ENCODE measurements around the gene POLE.

- TF ChIP-seq, protein P1, sequence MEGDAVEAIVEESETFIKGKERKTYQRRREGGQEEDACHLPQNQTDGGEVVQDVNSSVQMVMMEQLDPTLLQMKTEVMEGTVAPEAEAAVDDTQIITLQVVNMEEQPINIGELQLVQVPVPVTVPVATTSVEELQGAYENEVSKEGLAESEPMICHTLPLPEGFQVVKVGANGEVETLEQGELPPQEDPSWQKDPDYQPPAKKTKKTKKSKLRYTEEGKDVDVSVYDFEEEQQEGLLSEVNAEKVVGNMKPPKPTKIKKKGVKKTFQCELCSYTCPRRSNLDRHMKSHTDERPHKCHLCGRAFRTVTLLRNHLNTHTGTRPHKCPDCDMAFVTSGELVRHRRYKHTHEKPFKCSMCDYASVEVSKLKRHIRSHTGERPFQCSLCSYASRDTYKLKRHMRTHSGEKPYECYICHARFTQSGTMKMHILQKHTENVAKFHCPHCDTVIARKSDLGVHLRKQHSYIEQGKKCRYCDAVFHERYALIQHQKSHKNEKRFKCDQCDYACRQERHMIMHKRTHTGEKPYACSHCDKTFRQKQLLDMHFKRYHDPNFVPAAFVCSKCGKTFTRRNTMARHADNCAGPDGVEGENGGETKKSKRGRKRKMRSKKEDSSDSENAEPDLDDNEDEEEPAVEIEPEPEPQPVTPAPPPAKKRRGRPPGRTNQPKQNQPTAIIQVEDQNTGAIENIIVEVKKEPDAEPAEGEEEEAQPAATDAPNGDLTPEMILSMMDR (IDR thresholded peaks at IDR 0.05; ENCODE audit: low read depth, low read length, poor library complexity, severe bottlenecking) = no peak
- TF ChIP-seq EZH2phosphoT487 (IDR thresholded peaks at IDR 0.05; ENCODE audit: borderline replicate concordance, low read length) = no peak
Measured at GRCh38 chr12:132624186-132624855, 62.8 kb downstream of the POLE start.

Data from DOHH2 (cell line).